Chondrocyte (in vitro differentiated cells): ENCODE data around the gene CCDC70. TPM values are rescaled to one million over a fixed set of nuclear protein-coding genes. Genes with fewer than 3 reads are reported as not detected.
"Not testable (repeated sequence)": the region's sequence is repeated elsewhere in the genome, so short reads cannot be mapped to it uniquely, and the experiment has no call there.

Experiments
- DNase-seq: peaks from one replicate; pipeline ENCODE4 v3.0.0; 2021; ENCODE audit warnings: mixed read lengths, low spot score
- H3K27ac Mint-ChIP-seq: one replicate; pipeline ENCODE4 v1.8.0; 2021; ENCODE audit warnings: mild to moderate bottlenecking, moderate library complexity, mixed read lengths; ENCODE audit not compliant: unreplicated experiment
- H3K27me3 Mint-ChIP-seq: 2 replicates; pipeline ENCODE4 v1.8.0; 2021; ENCODE audit warnings: low read depth, mixed read lengths
- H3K36me3 Mint-ChIP-seq: 2 replicates; pipeline ENCODE4 v1.8.0; 2021; ENCODE audit warnings: low read depth, mixed read lengths
- H3K4me1 Mint-ChIP-seq: 2 replicates; pipeline ENCODE4 v1.8.0; 2021; ENCODE audit warnings: low read depth, mild to moderate bottlenecking, mixed read lengths
- H3K4me3 Mint-ChIP-seq: one replicate; pipeline ENCODE4 v1.8.0; 2021; ENCODE audit warnings: mild to moderate bottlenecking, moderate library complexity, mixed read lengths; ENCODE audit not compliant: unreplicated experiment
- H3K9me3 Mint-ChIP-seq: 2 replicates; pipeline ENCODE4 v1.8.0; 2021; ENCODE audit warnings: low read depth, mixed read lengths
- total RNA-seq: library from RNA; stranded (reverse); gene quantifications from 3 replicates; pipeline ENCODE4 v1.2.1, GENCODE V29; 2021
- TF ChIP-seq, protein P1 (sequence below): fragments of 200-600 bp; sonication (generic); IDR thresholded peaks from 2 replicates; pipeline ENCODE4 v1.5.0; 2021; ENCODE audit warnings: antibody characterized with exemption, mild to moderate bottlenecking, moderate library complexity

CCDC70 gene
- total RNA-seq, 1 donor from 2014 or later: not detected

GRCh38 chr13:51900471-51900870, 38.7 kb downstream of the CCDC70 start:
- TF ChIP-seq, protein P1, sequence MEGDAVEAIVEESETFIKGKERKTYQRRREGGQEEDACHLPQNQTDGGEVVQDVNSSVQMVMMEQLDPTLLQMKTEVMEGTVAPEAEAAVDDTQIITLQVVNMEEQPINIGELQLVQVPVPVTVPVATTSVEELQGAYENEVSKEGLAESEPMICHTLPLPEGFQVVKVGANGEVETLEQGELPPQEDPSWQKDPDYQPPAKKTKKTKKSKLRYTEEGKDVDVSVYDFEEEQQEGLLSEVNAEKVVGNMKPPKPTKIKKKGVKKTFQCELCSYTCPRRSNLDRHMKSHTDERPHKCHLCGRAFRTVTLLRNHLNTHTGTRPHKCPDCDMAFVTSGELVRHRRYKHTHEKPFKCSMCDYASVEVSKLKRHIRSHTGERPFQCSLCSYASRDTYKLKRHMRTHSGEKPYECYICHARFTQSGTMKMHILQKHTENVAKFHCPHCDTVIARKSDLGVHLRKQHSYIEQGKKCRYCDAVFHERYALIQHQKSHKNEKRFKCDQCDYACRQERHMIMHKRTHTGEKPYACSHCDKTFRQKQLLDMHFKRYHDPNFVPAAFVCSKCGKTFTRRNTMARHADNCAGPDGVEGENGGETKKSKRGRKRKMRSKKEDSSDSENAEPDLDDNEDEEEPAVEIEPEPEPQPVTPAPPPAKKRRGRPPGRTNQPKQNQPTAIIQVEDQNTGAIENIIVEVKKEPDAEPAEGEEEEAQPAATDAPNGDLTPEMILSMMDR: no peak
- H3K27me3 Mint-ChIP-seq: no peaks in the 10 kb centered on the region
- no peak for DNase-seq
- no peak overlapping the region for H3K27ac Mint-ChIP-seq
- H3K4me1 Mint-ChIP-seq: no peaks in the 10 kb centered on the region
- no peaks in the 10 kb centered on the region for H3K9me3 Mint-ChIP-seq
- H3K36me3 Mint-ChIP-seq: peaks cover 4% of the 10 kb centered on the region
- no peak overlapping the region for H3K4me3 Mint-ChIP-seq

DNA sequence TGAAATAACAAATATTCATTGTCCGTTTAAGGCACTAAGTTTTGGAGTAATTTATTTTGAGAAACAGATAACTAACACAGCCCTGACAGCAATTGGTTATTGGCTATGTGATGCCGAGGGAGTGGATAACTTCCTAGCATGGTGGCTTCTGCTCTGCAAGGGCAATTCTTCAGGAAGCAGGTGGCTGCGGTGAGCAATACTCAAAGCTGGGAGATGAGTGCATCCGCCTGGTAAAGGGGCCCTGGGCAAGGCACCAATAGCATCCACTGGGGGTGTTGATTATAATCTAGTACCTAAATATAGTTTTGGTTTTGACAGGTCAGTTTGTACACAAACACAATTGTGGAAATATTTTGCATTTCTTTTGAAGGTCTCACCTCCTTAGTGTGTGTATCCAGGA, 41.0 kb downstream of the CCDC70 start:
- H3K4me3 Mint-ChIP-seq: no peak overlapping the region
- H3K36me3 Mint-ChIP-seq: peaks cover 4% of the 10 kb centered on the region
- H3K4me1 Mint-ChIP-seq: peaks cover 17% of the 10 kb centered on the region
- TF ChIP-seq, protein P1: no peak
- no peak for DNase-seq
- H3K9me3 Mint-ChIP-seq: no peaks in the 10 kb centered on the region
- no peak overlapping the region for H3K27ac Mint-ChIP-seq
- no peaks in the 10 kb centered on the region for H3K27me3 Mint-ChIP-seq

- TF ChIP-seq, protein P1: no peak
- no peaks in the 10 kb centered on the region for H3K27me3 Mint-ChIP-seq
- DNase-seq: no peak
- no peak overlapping the region for H3K4me3 Mint-ChIP-seq
- peaks cover 17% of the 10 kb centered on the region for H3K4me1 Mint-ChIP-seq
- no peaks in the 10 kb centered on the region for H3K9me3 Mint-ChIP-seq
- H3K27ac Mint-ChIP-seq: no peak overlapping the region
- peaks cover 2% of the 10 kb centered on the region for H3K36me3 Mint-ChIP-seq
Measured at GRCh38 chr13:51905787-51906186, 44.0 kb downstream of the CCDC70 start.

GRCh38 chr13:51906581-51906980, 44.8 kb downstream of the CCDC70 start:
- TF ChIP-seq, protein P1: no peak
- H3K27me3 Mint-ChIP-seq: no peaks in the 10 kb centered on the region
- DNase-seq: no peak
- peaks cover 2% of the 10 kb centered on the region for H3K36me3 Mint-ChIP-seq
- no peak overlapping the region for H3K4me3 Mint-ChIP-seq
- H3K27ac Mint-ChIP-seq: no peak overlapping the region
- H3K4me1 Mint-ChIP-seq: peaks cover 17% of the 10 kb centered on the region
- no peaks in the 10 kb centered on the region for H3K9me3 Mint-ChIP-seq

DNA sequence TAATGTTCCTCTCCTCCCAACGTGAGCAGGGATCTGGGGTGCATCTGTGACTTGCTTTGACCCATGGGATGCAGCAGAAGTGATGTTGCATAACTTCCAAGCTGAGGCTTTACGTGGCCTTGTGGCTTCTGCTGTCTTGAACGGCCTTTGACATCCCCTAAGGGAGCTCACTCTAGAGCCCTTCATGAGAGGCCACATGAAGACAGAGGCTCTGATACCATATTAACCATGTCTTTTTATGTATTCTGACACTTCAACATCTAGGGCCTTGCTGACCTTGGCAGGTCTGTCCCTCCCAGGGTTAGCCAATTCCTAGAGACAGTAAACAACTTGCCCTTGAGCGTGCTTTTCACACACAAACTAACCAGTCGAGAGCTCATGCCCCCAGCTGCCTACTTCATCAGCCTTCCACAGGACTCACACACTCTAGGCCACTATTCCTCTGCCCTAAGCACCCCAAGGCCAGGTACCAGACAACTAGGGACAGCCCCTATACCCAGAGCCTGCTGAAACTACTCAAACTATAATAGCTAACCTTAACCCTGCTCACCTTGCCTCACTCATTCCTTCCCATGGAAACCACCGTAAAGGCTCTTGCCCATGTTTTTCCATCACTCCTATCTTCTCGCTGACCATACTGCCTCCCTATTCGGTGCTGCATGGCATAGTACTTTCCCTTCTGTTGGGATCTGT, 45.4 kb downstream of the CCDC70 start:
- peaks cover 17% of the 10 kb centered on the region for H3K4me1 Mint-ChIP-seq
- DNase-seq: no peak
- H3K36me3 Mint-ChIP-seq: peaks cover 2% of the 10 kb centered on the region
- H3K4me3 Mint-ChIP-seq: no peak overlapping the region
- TF ChIP-seq, protein P1: no peak
- H3K27me3 Mint-ChIP-seq: no peaks in the 10 kb centered on the region
- no peaks in the 10 kb centered on the region for H3K9me3 Mint-ChIP-seq
- no peak overlapping the region for H3K27ac Mint-ChIP-seq

DNA sequence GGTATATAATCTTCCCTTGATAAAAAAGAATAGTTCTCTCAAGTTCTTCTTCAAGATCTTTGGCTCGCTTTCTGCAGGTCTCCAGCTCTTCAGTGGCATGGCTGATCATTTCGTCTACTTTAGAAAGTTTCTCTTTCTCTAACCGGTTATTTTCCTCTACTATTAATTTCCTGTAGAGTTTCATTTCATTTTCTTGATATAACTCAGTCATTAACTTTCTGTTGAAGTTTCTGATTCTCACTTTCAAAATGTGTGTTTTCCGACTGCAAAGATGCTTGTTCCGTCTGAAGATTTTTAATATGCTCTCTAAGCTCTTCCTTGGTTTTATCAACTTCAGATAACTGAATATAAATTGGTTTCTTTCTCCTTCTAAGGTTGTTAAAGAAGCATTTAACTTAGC, 47.5 kb downstream of the CCDC70 start:
- not testable (repeated sequence) for H3K9me3 Mint-ChIP-seq, H3K27me3 Mint-ChIP-seq, H3K27ac Mint-ChIP-seq, DNase-seq, H3K4me3 Mint-ChIP-seq, H3K36me3 Mint-ChIP-seq
- H3K4me1 Mint-ChIP-seq: peaks cover 17% of the 10 kb centered on the region
